NCI-H1092 treated with DMSO at 0.1 percent for 48 hours (cell line): ENCODE measurements around the gene CLDN22.

Experiments used
- DNase-seq: peaks from one replicate; lab custom pipeline; 2025; lab: John Stamatoyannopoulos, UW

The CLDN22 gene

DNA sequence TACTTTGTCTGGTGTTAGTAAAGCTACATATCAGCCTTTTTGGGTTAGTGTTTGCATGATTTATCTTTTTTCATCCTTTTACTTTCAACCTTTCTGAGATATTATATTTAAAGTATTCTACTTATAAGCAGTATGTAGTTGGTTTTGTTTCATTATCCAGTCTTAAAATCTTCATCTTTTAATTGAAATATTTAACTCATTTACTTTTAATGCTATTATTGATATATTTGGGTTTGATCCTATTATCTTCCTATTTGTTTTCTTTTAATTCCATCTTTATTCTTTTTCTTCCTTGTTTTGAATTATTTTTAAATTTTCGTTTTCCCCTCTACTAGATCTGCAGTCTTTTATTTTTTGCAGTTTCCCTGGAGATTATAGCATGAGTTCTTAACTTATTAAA, 44.0 kb downstream of the CLDN22 start:
- no peak for DNase-seq

DNA sequence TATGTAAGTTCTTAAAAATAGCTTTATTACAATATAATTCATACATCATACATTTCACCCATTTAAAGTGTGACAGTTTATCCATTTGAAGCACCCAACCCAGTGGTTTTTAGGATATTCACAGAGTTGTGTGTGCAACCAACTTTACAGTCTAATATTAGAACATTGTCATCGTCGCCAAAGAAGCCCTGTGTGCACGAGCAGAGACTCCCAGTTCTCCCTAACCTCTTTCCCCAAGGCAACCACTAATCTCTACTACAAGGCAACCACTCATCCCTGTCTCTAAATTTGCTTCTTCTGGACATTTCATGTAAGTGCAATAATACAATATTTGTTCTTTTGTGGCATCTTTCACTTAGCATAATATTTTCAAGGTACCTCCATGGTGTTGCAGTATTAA, 47.7 kb downstream of the CLDN22 start:
- no peak for DNase-seq

DNA sequence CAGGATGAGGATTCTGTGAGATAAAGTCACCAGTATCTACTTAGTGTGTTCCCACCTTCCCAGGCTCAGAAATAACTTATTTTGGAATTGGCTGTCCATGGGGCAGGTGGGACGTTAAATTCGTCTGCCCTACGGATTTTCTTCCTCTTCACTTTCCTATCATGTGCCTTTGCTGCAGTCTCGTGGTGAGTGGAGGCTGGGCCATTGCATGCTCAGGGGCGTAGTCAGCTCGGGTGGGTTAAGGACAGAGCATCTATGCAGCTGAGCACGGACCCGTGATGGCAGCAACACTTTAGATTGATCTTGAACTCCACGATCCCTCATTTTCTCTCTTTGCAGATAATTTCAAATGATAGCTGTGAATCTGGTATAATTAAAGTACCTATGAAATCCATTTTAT, 51.5 kb downstream of the CLDN22 start:
- no peak for DNase-seq
